ENCODE results near the gene GBP4. TPM values are rescaled to one million over a fixed set of nuclear protein-coding genes. Genes with fewer than 3 reads are reported as not detected.

The GBP4 gene
- total and polyA plus RNA-seq, 4 donors, result 1.9 to 3.3 (median 2.4) TPM

GRCh38 chr1:89174491-89174890 is 24.3 kb downstream of the GBP4 start:
- no CpG with 5 or more reads among the region's 3 CpGs for WGBS (ENCODE audit: insufficient coverage)
- Histone ChIP-seq H3K27ac (ENCODE audit: low read depth, low read length) (no peak overlapping the region), H3K27me3 (ENCODE audit: control insufficient read depth, insufficient read depth, low read length) (no peaks in the 10 kb centered on the region), H3K4me3 (ENCODE audit: low read depth, low read length) (no peak overlapping the region), H3K4me1 (ENCODE audit: control insufficient read depth, insufficient read depth, low read length) (no peaks in the 10 kb centered on the region), H3K36me3 (ENCODE audit: control insufficient read depth, insufficient read depth, low read length) (no peaks in the 10 kb centered on the region), H3K9me3 (ENCODE audit: control insufficient read depth, insufficient read depth, low read length) (no peaks in the 10 kb centered on the region)
- DNase-seq (ENCODE audit: low read depth in 4 of 6, low spot score in 6 of 6), result peak in 1 of 6 donors; percentile 21

DNA sequence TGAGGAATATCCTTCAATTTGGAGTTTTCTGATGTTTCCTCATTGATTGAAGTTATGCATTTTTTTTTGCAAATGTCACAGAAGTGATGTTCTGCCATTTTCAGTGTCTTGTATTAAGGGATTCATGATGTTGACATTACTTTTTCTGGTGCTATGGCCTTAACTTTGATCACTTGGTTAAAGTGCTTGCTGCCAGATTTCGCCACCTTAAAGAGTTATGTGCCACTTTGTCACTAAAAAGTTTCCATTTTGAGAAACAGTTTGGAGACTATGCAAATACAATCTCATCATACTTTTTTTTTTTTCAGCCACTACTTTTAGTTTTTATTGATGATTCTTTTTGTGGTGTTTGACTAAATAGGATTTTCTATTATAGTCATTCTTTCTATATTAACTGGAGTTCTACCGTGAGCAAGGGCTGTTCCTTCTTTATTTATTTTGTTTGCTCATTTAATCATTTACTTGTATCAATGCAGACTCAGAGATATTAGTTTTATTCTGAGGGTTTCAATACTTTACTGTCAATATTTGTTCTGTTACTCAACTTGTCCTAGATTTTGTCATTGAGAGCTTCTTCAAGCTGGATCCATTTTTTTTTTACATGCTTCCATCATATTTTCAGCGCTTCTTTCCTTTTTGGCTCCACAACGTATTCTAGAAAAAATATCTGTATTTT is 26.1 kb downstream of the GBP4 start:
- Histone ChIP-seq H3K27me3 (ENCODE audit: control insufficient read depth, insufficient read depth, low read length) (no peaks in the 10 kb centered on the region), H3K4me1 (ENCODE audit: control insufficient read depth, insufficient read depth, low read length) (no peaks in the 10 kb centered on the region), H3K4me3 (ENCODE audit: low read depth, low read length) (no peak overlapping the region), H3K36me3 (ENCODE audit: control insufficient read depth, insufficient read depth, low read length) (no peaks in the 10 kb centered on the region), H3K27ac (ENCODE audit: low read depth, low read length) (no peak overlapping the region), H3K9me3 (ENCODE audit: control insufficient read depth, insufficient read depth, low read length) (no peaks in the 10 kb centered on the region)
- DNase-seq (ENCODE audit: low read depth in 4 of 6, low spot score in 6 of 6), result no peak
- WGBS (ENCODE audit: insufficient coverage), result no CpG with 5 or more reads among the region's 4 CpGs

DNA sequence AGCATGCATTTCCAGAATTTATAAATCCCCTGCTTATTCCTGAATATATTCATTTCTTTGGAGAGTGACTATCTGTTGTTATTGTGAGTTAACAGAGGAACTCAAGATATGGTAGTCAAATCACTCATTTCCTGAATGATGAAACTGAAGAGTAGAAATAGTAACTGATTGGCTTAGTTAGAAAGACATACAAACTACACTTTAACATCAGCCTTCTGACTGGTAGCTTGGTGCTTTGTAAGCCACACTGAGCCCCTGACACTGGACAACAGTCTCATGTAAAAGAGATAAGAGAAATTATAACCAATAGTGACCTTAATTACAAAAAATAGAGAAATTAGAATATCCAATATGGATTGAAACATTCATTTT is 27.7 kb downstream of the GBP4 start:
- H3K27ac ChIP-seq (ENCODE audit: low read depth, low read length), result no peak overlapping the region
- H3K4me3 ChIP-seq (ENCODE audit: low read depth, low read length), result no peak overlapping the region
- no peaks in the 10 kb centered on the region for H3K36me3 ChIP-seq (ENCODE audit: control insufficient read depth, insufficient read depth, low read length)
- H3K9me3 ChIP-seq (ENCODE audit: control insufficient read depth, insufficient read depth, low read length), result no peaks in the 10 kb centered on the region
- H3K4me1 ChIP-seq (ENCODE audit: control insufficient read depth, insufficient read depth, low read length), result no peaks in the 10 kb centered on the region
- H3K27me3 ChIP-seq (ENCODE audit: control insufficient read depth, insufficient read depth, low read length), result no peaks in the 10 kb centered on the region
- no peak for DNase-seq (ENCODE audit: low read depth in 4 of 6, low spot score in 6 of 6)

DNA sequence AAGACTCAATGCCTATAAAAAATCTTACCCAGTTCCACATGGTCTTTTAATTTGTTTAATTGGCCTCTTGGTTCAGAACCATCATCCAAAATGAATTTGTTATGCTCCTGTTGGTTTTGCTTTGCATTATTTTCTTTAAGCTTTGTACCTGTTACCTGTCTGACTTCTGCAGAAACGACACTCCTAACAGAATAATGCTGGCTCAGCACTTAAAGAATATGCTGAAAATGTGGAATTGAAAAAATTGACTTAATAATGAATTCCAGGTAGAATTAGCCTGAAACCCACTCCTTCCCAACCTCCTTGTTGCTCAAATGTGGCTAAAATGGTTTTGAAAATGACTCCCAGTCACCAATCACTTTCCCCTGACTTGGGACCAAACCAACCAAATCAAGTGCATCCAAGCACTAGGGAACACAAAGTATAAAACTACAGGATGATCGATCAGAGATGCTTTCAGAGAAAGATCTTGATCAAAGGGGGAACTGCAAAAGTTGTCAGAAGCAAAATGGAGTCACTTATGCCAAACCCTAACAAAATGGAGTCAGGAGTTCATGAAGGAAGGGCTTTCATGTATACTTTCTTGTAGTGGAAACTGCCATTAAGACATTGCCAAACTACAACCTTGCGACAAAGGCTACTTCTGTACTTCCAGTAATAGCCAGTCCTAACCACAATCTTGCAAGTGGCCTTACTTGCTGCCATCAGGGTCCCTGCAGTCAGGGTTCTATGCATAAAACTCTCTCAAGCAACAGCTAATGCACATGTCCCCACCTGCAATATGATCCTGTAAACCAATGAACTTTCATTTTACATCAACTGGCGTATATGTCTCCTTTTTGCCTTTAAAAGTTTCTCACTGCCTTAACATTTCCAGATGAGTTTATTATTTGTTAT is 28.3 kb downstream of the GBP4 start:
- no peak overlapping the region for H3K27ac ChIP-seq (ENCODE audit: low read depth, low read length)
- no peak overlapping the region for H3K4me3 ChIP-seq (ENCODE audit: low read depth, low read length)
- no peaks in the 10 kb centered on the region for H3K9me3 ChIP-seq (ENCODE audit: control insufficient read depth, insufficient read depth, low read length)
- no peaks in the 10 kb centered on the region for H3K27me3 ChIP-seq (ENCODE audit: control insufficient read depth, insufficient read depth, low read length)
- WGBS (ENCODE audit: insufficient coverage), result 76% methylated on average over 2 of the region's 4 CpGs
- no peaks in the 10 kb centered on the region for H3K4me1 ChIP-seq (ENCODE audit: control insufficient read depth, insufficient read depth, low read length)
- no peaks in the 10 kb centered on the region for H3K36me3 ChIP-seq (ENCODE audit: control insufficient read depth, insufficient read depth, low read length)
- no peak for DNase-seq (ENCODE audit: low read depth in 4 of 6, low spot score in 6 of 6)

- 80% methylated on average over 1 of the region's 2 CpGs for WGBS (ENCODE audit: insufficient coverage)
- Histone ChIP-seq H3K27me3 (ENCODE audit: control insufficient read depth, insufficient read depth, low read length) (no peaks in the 10 kb centered on the region), H3K9me3 (ENCODE audit: control insufficient read depth, insufficient read depth, low read length) (no peaks in the 10 kb centered on the region), H3K4me1 (ENCODE audit: control insufficient read depth, insufficient read depth, low read length) (no peaks in the 10 kb centered on the region), H3K27ac (ENCODE audit: low read depth, low read length) (no peak overlapping the region), H3K36me3 (ENCODE audit: control insufficient read depth, insufficient read depth, low read length) (no peaks in the 10 kb centered on the region), H3K4me3 (ENCODE audit: low read depth, low read length) (no peak overlapping the region)
- no peak for DNase-seq (ENCODE audit: low read depth in 4 of 6, low spot score in 6 of 6)
Measured at GRCh38 chr1:89169166-89169565, 29.6 kb downstream of the GBP4 start.

GRCh38 chr1:89167590-89168230 is 31.0 kb downstream of the GBP4 start:
- Histone ChIP-seq H3K9me3 (ENCODE audit: control insufficient read depth, insufficient read depth, low read length) (no peaks in the 10 kb centered on the region), H3K36me3 (ENCODE audit: control insufficient read depth, insufficient read depth, low read length) (no peaks in the 10 kb centered on the region), H3K4me1 (ENCODE audit: control insufficient read depth, insufficient read depth, low read length) (no peaks in the 10 kb centered on the region), H3K27me3 (ENCODE audit: control insufficient read depth, insufficient read depth, low read length) (no peaks in the 10 kb centered on the region), H3K4me3 (ENCODE audit: low read depth, low read length) (no peak overlapping the region), H3K27ac (ENCODE audit: low read depth, low read length) (no peak overlapping the region)
- WGBS (ENCODE audit: insufficient coverage), result no CpG with 5 or more reads among the region's 2 CpGs
- DNase-seq (ENCODE audit: low read depth in 4 of 6, low spot score in 6 of 6), result no peak

DNA sequence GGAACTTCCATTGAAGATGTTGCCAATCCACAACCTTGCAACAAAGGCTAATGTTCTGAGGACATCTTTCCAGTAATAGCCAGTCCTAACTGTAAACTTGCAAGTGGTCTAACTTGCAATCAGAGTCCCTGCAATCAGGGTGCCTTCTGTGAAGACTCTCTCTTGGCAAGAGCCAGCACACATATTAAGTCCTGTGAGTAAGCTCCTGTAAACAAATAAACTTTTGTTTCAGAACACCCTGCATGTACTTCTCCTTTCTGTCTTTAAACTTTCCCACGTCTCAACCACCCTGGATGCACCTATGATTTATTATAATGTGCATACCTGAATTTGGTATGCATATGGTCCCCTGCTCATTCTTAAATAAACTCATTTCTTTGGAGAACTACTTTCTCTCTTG is 32.0 kb downstream of the GBP4 start:
- DNase-seq (ENCODE audit: low read depth in 4 of 6, low spot score in 6 of 6), result no peak
- no peaks in the 10 kb centered on the region for H3K27me3 ChIP-seq (ENCODE audit: control insufficient read depth, insufficient read depth, low read length)
- no peaks in the 10 kb centered on the region for H3K4me1 ChIP-seq (ENCODE audit: control insufficient read depth, insufficient read depth, low read length)
- no CpG with 5 or more reads among the region's 1 CpG for WGBS (ENCODE audit: insufficient coverage)
- no peak overlapping the region for H3K4me3 ChIP-seq (ENCODE audit: low read depth, low read length)
- no peak overlapping the region for H3K27ac ChIP-seq (ENCODE audit: low read depth, low read length)
- no peaks in the 10 kb centered on the region for H3K36me3 ChIP-seq (ENCODE audit: control insufficient read depth, insufficient read depth, low read length)
- H3K9me3 ChIP-seq (ENCODE audit: control insufficient read depth, insufficient read depth, low read length), result no peaks in the 10 kb centered on the region

DNA sequence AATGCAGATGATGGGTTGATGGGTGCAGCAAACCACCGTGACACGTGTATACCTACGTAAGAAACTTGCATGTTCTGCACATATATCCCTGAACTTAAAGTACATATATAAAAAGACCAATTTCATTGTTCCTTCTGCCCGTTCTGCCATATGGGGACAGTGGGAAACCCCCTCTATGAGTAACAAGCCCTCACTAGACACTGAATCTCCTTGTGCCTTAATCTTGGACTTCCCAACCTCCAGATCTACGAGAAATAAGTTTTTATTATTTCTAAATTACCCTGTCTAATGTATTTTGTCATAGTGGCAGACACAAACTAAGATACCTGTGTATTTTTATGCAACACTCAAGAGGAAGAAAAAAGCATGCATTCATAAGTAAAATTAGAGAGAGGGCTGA is 32.9 kb downstream of the GBP4 start:
- no peak for DNase-seq (ENCODE audit: low read depth in 4 of 6, low spot score in 6 of 6)
- H3K27me3 ChIP-seq (ENCODE audit: control insufficient read depth, insufficient read depth, low read length), result no peaks in the 10 kb centered on the region
- no peaks in the 10 kb centered on the region for H3K4me1 ChIP-seq (ENCODE audit: control insufficient read depth, insufficient read depth, low read length)
- no peaks in the 10 kb centered on the region for H3K9me3 ChIP-seq (ENCODE audit: control insufficient read depth, insufficient read depth, low read length)
- H3K27ac ChIP-seq (ENCODE audit: low read depth, low read length), result no peak overlapping the region
- no peak overlapping the region for H3K4me3 ChIP-seq (ENCODE audit: low read depth, low read length)
- no peaks in the 10 kb centered on the region for H3K36me3 ChIP-seq (ENCODE audit: control insufficient read depth, insufficient read depth, low read length)
- WGBS (ENCODE audit: insufficient coverage), result no CpG with 5 or more reads among the region's 5 CpGs

DNA sequence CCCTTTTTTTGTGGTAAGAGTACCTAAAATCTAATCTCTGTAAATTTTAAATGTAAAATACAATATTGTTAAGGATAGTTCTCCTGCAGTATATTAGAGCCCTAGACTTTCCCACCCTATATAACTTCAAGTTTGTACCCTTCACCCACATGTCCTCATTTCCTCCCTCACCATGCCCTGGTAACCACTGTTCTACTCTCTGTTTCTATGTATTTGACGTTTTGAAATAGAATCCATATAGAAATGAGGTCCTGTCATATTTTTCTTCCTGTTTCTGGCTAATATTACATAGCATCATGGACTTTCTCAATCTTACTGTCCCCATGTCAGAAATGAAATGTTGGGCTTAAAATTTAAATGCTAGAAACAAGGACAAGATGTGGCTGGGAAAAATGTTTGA is 47.7 kb downstream of the GBP4 start:
- Histone ChIP-seq H3K4me1 (ENCODE audit: control insufficient read depth, insufficient read depth, low read length) (no peaks in the 10 kb centered on the region), H3K4me3 (ENCODE audit: low read depth, low read length) (no peak overlapping the region), H3K9me3 (ENCODE audit: control insufficient read depth, insufficient read depth, low read length) (no peaks in the 10 kb centered on the region), H3K27ac (ENCODE audit: low read depth, low read length) (no peak overlapping the region), H3K36me3 (ENCODE audit: control insufficient read depth, insufficient read depth, low read length) (no peaks in the 10 kb centered on the region), H3K27me3 (ENCODE audit: control insufficient read depth, insufficient read depth, low read length) (no peaks in the 10 kb centered on the region)
- WGBS (ENCODE audit: insufficient coverage), result no CpG with 5 or more reads among the region's 1 CpG
- DNase-seq (ENCODE audit: low read depth in 4 of 6, low spot score in 6 of 6), result no peak
